Psoas muscle (tissue), 8 donors: ENCODE measurements around the gene UFM1. TPM values are rescaled to one million over a fixed set of nuclear protein-coding genes. Genes with fewer than 3 reads are reported as not detected.
"Not testable (repeated sequence)": the region's sequence is repeated elsewhere in the genome, so short reads cannot be mapped to it uniquely, and the experiment has no call there.

Source experiments
- ATAC-seq, 4 donors: fragments of 200-7000 bp; cut with Tn5 transposase; one replicate each; pipeline ENCODE4 v1.9.1; 2020; ENCODE audit warnings: moderate library complexity in 3 of 4, mild to moderate bottlenecking in 2 of 4
- DNase-seq, 2 donors: peaks; one replicate each; pipeline ENCODE4 v3.0.0-alpha.2; 2020
- H3K27ac ChIP-seq: fragments of 200-600 bp; one replicate; pipeline ENCODE4 v1.8.0; 2022
- H3K27me3 ChIP-seq, 3 donors: fragments of 200-600 bp in 1 of 3; one replicate each; pipeline versions ENCODE4 v1.6.1 to v1.8.0; 2013 to 2022; ENCODE audit warnings: low read length in 2 of 3, mild to moderate bottlenecking in 2 of 3, moderate library complexity in 1 of 3; ENCODE audit not compliant: insufficient read depth in 3 of 3
- H3K36me3 ChIP-seq, 2 donors: fragments of 200-600 bp in 1 of 2; one replicate each; pipeline versions ENCODE4 v1.6.1 to v1.8.0; 2013 to 2022; ENCODE audit warnings: low read depth in 1 of 2, mild to moderate bottlenecking in 1 of 2, moderate library complexity in 1 of 2; ENCODE audit not compliant: insufficient read depth in 1 of 2
- H3K4me1 ChIP-seq: fragments of 200-600 bp; one replicate; pipeline ENCODE4 v1.8.0; 2022
- H3K4me3 ChIP-seq: fragments of 200-600 bp; one replicate; pipeline ENCODE4 v1.8.0; 2022; ENCODE audit warnings: mild to moderate bottlenecking
- H3K9me3 ChIP-seq: fragments of 200-600 bp; one replicate; pipeline ENCODE4 v1.8.0; 2022
- CTCF ChIP-seq: fragments of 200-600 bp; IDR thresholded peaks from one replicate; pipeline ENCODE4 v1.8.0; 2022; ENCODE audit warnings: antibody characterized with exemption
- WGBS, 3 donors: extraction: QIAGEN DNeasy Blood & Tissue Kit; methylation state at CpG; one replicate each; pipeline versions ENCODE4 v1.1.6 to v1.1.7; 2013; 5-methylcytosine and 5-hydroxymethylcytosine counted together
- intact Hi-C, 2 donors: fragments of 100-400 bp; cut with DNase I; formaldehyde crosslinking; loops; one replicate each; pipeline versions ENCODE4 v1.11.0 to v1.14.2; 2022
- polyA plus RNA-seq, 3 donors: library from polyadenylated mRNA; stranded (reverse); fragments of 200-250 nt; gene quantifications; one replicate each; pipeline ENCODE4 v1.2.3, GENCODE V29; 2013
- total RNA-seq, 4 donors: library from RNA; stranded (reverse); fragmentation: NEBNext Ultra II Directional in 2 of 4; extraction: Animal tissue kit (Norgen Biotek cat#: 25700) in 2 of 4; gene quantifications; one replicate each; pipeline versions ENCODE4 v1.2.1 to v1.2.4, GENCODE V29; 2021 to 2023
- donor health status: healthy with polysubstance abuse.
- donor health status: DM: no; HTN: no; CAD: no; lungs with moderate emphysema.
- donor health status: Bipolar disorder and iron deficiency.
- donor health status: healthy.
- donor health status: DM: yes; HTN: yes; CAD: no.
- donor health status: DM: no; HTN: no; CAD: no.
- donor health status: DM: no; HTN: no; CAD: no.
- donor health status: DM: yes; HTN: yes; CAD: no.

The UFM1 gene
- total and polyA plus RNA-seq, 7 donors = 19.8 to 56.8 (median 27.7) TPM

- Histone ChIP-seq H3K27me3 (no peaks in the 10 kb centered on the region), H3K27ac (no peak overlapping the region), H3K9me3 (no peaks in the 10 kb centered on the region), H3K36me3 (no peaks in the 10 kb centered on the region), H3K4me1 (no peaks in the 10 kb centered on the region), H3K4me3 (no peak overlapping the region)
- TF ChIP-seq CTCF = no peak
- DNase-seq = no peak
- ATAC-seq = no peak
- intact Hi-C loops = no loop called here
Observed at GRCh38 chr13:38309397-38309796, 40.3 kb upstream of the UFM1 start.

- H3K27ac ChIP-seq, H3K27me3 ChIP-seq, H3K4me1 ChIP-seq, H3K36me3 ChIP-seq, ATAC-seq, H3K4me3 ChIP-seq, H3K9me3 ChIP-seq, intact Hi-C loops: not testable (repeated sequence)
- 93 to 98% (median 94%) methylated on average over 9 to 10 of the region's 10 CpGs for WGBS, 3 donors
- DNase-seq = peak in 1 of 2 donors; percentile 17
Observed at GRCh38 chr13:38311175-38311574, 38.5 kb upstream of the UFM1 start.

GRCh38 chr13:38316129-38316528, 33.5 kb upstream of the UFM1 start:
- no peak for DNase-seq
- no peaks in the 10 kb centered on the region for H3K36me3 ChIP-seq
- no peaks in the 10 kb centered on the region for H3K27me3 ChIP-seq
- no peaks in the 10 kb centered on the region for H3K4me1 ChIP-seq
- H3K9me3 ChIP-seq = no peaks in the 10 kb centered on the region
- no peak for ATAC-seq
- intact Hi-C loops = no loop called here
- no peak for TF ChIP-seq CTCF
- no peak overlapping the region for H3K4me3 ChIP-seq
- no peak overlapping the region for H3K27ac ChIP-seq

GRCh38 chr13:38321654-38322053, 28.0 kb upstream of the UFM1 start:
- Histone ChIP-seq H3K36me3 (no peaks in the 10 kb centered on the region), H3K27ac (no peak overlapping the region), H3K27me3 (no peaks in the 10 kb centered on the region), H3K4me3 (no peak overlapping the region), H3K9me3 (no peaks in the 10 kb centered on the region), H3K4me1 (no peaks in the 10 kb centered on the region)
- DNase-seq (no peak), ATAC-seq (no peak)
- TF ChIP-seq CTCF = no peak
- WGBS, 3 donors = 83 to 90% (median 89%) methylated on average over 5 of the region's 5 CpGs
- intact Hi-C loops = no loop called here

GRCh38 chr13:38325426-38325825, 24.2 kb upstream of the UFM1 start:
- H3K27ac ChIP-seq = no peak overlapping the region
- H3K4me1 ChIP-seq = no peaks in the 10 kb centered on the region
- no peaks in the 10 kb centered on the region for H3K27me3 ChIP-seq
- H3K9me3 ChIP-seq = no peaks in the 10 kb centered on the region
- DNase-seq (no peak), ATAC-seq (no peak)
- 89 to 97% (median 94%) methylated on average over 1 of the region's 1 CpG for WGBS, 3 donors
- no peak for TF ChIP-seq CTCF
- H3K4me3 ChIP-seq = no peak overlapping the region
- intact Hi-C loops = no loop called here
- no peaks in the 10 kb centered on the region for H3K36me3 ChIP-seq
